ENCODE measurements around the gene SLC51B. TPM values are rescaled to one million over a fixed set of nuclear protein-coding genes. Genes with fewer than 3 reads are reported as not detected.
A peak's percentile ranks its signal among the peaks of the same experiment; 100 is the strongest.
"Not testable (repeated sequence)": the region's sequence is repeated elsewhere in the genome, so short reads cannot be mapped to it uniquely, and the experiment has no call there.

SLC51B gene
- total RNA-seq, 2 experiments from 2014 or later = not detected

DNA sequence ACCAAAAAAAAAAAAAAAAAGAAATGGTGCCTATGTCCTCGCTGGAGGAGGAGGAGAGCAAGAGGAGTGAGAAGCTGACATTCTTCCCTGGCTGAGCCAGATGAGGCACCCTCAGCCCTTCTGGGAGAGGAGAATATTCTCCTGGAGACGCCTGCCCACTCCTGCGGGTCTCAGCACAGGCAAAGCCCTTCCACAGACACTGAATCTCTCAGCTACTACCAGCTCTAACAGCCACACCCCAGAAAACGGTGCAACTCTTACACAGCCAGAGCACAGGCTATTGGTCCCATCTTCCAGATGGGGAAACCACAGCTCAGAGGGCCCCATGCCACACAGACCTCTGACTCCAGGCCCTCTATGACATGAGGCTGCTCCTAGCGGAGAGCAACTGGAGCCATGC lies 16.9 kb downstream of the SLC51B start:
- Mint-ChIP-seq H3K27ac (no peak overlapping the region), H3K9me3 (no peaks in the 10 kb centered on the region), H3K36me3 (no peaks in the 10 kb centered on the region), H3K4me3 (no peak overlapping the region), H3K27me3 (peaks cover 30% of the 10 kb centered on the region), H3K4me1 (no peaks in the 10 kb centered on the region)
- no peak for DNase-seq
- ATAC-seq (ENCODE audit: low read depth) = no peak
- POLR2A ChIA-PET = no interaction called here

DNA sequence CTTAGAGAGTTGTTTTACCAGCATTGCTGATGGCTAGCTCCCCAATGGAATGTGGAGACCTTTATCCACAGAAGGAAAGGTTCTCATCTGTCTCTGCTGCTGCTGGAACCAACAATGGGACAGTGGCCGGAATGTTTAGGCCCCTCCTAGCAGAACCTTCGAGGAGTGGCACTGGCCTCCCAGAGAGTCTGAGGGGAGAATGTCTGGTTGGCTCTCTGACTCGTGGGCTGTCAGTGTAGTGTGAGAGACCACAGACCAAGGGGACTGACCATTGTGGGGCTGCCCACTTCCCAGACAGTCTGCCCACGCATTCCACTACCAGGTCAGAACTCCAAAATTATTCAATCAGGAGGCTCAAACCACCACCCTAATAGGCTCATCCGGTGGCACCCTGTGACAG lies 17.5 kb downstream of the SLC51B start:
- DNase-seq (no peak), ATAC-seq (ENCODE audit: low read depth) (no peak)
- Mint-ChIP-seq H3K9me3 (no peaks in the 10 kb centered on the region), H3K4me3 (no peak overlapping the region), H3K27me3 (peaks cover 31% of the 10 kb centered on the region), H3K36me3 (no peaks in the 10 kb centered on the region), H3K27ac (no peak overlapping the region), H3K4me1 (peaks cover 2% of the 10 kb centered on the region)
- POLR2A ChIA-PET = no interaction called here

DNA sequence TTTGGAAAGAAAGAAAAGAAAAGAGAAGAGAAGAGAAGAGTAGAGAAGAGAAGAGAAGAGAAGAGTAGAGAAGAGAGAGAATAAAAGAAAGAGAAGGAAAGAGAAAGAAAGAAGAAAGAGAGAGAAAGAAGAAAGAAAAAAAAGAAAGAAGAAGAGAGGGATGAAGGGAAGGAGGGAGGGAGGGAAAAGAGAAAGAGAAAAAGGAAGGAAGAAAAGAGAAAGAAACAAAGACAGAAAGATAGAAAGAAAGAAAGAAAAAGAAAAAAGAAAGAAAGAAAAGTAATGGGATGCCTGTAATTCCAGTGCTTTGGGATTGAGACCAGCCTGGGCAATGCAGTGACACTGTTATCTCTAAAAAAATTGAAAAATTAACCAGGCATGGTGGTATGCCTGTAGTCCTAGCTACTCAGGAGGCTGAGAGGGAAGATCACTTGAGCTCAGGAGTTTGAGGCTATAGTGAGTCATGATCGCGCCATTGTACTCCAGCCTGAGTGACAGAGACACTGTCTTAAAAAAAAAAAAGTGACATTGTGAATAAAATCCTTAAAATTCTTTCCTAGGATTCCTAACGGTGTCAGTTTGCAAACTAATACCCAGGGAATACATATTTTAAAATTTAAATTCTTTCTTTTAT lies 20.9 kb downstream of the SLC51B start:
- Mint-ChIP-seq H3K27ac (no peak overlapping the region), H3K27me3 (peaks cover 57% of the 10 kb centered on the region), H3K4me3 (no peak overlapping the region), H3K4me1 (peaks cover 5% of the 10 kb centered on the region), H3K9me3 (no peaks in the 10 kb centered on the region), H3K36me3 (no peaks in the 10 kb centered on the region)
- ATAC-seq (ENCODE audit: low read depth) = no peak
- DNase-seq = no peak
- POLR2A ChIA-PET = no interaction called here

DNA sequence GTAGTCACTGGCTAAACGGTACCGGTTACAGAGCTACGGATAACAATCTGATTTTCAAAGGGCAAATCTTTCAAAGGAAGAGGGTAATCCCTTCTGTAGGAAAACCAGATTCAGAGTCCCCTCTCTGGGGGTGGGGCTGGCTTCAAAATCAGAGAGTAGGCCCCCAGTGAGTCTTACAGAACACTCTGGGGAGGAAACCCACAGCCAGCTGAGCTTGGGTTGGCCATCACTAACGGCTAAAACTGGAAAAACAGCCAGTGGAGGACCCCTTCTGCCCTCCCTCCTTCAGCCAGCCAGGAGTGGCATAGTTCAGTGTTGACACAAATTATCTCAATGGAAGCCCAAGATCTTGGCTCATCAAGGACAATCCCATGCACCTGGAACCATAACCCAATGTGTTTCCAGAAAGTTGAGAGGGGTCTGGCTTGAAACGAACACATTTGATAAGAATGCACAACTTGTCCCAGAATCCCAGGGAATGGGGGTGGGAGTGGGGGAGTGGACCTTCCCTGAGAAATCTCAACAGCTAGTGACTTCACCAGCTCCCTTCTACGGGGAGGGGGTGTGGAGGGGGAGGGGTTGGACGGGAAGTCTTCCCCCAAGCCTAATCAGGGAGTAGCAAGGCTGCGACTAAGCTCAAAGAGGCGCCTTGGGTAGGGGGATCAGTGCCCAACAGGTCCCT lies 21.6 kb downstream of the SLC51B start:
- ATAC-seq (ENCODE audit: low read depth) (no peak), DNase-seq (no peak)
- Mint-ChIP-seq H3K4me3 (peak overlapping the region; percentile 6), H3K27me3 (peaks cover 57% of the 10 kb centered on the region), H3K36me3 (no peaks in the 10 kb centered on the region), H3K4me1 (peaks cover 5% of the 10 kb centered on the region), H3K27ac (no peak overlapping the region), H3K9me3 (no peaks in the 10 kb centered on the region)
- POLR2A ChIA-PET = no interaction called here

DNA sequence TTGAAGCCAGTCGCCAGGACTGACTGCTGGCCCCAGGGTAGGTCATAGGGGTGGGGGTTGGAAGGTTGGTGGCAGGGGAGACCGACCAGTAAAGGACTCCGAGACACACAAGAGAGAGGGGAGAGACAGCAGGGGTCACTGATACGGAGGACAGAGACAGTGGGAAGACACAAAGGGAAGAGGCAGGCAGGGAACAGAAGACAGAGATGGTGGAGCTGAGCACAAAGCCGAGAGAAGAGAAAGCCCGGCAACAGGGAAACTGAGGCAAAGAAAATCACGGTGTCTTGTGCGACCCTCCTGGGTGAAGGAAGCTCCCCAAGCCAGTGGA lies 22.1 kb downstream of the SLC51B start:
- no peaks in the 10 kb centered on the region for H3K9me3 Mint-ChIP-seq
- DNase-seq (no peak), ATAC-seq (ENCODE audit: low read depth) (no peak)
- no peak overlapping the region for H3K27ac Mint-ChIP-seq
- no peaks in the 10 kb centered on the region for H3K36me3 Mint-ChIP-seq
- POLR2A ChIA-PET = no interaction called here
- H3K4me1 Mint-ChIP-seq = peaks cover 5% of the 10 kb centered on the region
- H3K4me3 Mint-ChIP-seq = peak overlapping the region; percentile 6
- peaks cover 54% of the 10 kb centered on the region for H3K27me3 Mint-ChIP-seq

DNA sequence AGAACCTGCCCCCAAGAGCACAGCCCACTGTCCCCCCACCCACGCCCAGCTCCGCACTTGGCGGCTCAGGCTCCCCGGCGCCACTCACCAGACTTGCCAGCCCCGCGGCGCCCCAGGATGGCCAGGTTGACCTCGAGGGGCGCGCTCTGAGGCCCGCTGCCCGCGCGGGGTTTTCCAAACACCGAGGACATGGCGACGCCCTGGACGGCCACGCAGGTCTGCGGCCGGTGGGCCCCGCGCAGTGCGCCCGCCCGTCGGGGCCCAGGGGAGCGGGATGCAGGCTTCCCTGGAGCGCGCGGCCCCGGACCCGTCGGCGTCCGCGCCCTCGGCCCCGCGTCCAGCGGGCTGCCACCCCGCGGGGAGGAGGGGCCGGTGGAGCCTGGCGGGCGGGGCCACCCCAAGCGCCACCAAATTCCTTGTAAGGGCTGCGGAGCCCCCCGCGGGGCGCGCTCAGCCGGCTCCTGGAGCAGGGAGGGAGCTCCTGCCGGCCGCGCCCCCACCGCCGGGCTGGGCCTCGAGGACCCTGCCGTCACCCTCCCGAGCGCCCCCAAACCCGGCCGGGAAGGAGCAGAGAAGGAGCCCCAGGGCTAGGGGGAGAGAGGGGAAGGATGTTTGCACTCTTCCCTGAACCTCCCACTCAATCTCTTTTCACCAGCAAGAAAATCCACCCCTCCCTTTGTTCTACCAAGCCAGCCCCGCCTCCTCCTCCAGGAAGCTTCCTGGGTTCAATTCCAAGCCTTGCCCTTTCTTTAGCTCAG lies 22.6 kb downstream of the SLC51B start, which contains the start of gene RASL12:
TSS of gene RASL12 (minus strand) at position 347 of the 758 bp plus-strand sequence. CDS start at position 191, 156 bp downstream.
- Mint-ChIP-seq H3K27ac (no peak within 1 kb of the TSS), H3K4me1 (peaks cover 5% of the 10 kb centered on the region), H3K27me3 (peaks cover 54% of the 10 kb centered on the region), H3K4me3 (peak within 1 kb of the TSS; percentile 47), H3K9me3 (no peaks in the 10 kb centered on the region), H3K36me3 (no peaks in the 10 kb centered on the region)
- no peak for ATAC-seq (ENCODE audit: low read depth)
- POLR2A ChIA-PET = no interaction called here
- DNase-seq = no peak

DNA sequence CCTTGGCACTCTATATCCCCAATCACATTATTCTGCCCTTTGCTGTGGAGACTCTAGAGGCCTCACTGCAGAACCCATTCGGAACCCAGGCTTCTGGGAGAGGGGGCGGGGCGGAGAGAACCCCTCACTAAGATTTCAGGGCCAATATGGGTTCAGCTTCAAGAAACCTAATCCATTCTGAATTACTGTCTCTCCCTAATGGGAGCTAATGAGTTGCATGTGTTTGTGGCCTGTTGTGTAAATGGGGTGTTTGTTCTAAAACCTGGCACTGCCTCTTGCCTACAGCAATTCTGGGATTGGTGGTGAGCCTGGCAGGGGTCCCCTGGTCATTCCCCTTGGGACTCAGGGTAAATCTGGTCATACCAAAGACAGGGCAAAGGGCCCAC lies 23.2 kb downstream of the SLC51B start:
- DNase-seq = no peak
- H3K4me1 Mint-ChIP-seq = peaks cover 5% of the 10 kb centered on the region
- POLR2A ChIA-PET = no interaction called here
- H3K27ac Mint-ChIP-seq = no peak overlapping the region
- no peak for ATAC-seq (ENCODE audit: low read depth)
- H3K27me3 Mint-ChIP-seq = peaks cover 54% of the 10 kb centered on the region
- no peaks in the 10 kb centered on the region for H3K9me3 Mint-ChIP-seq
- peak overlapping the region; percentile 47 for H3K4me3 Mint-ChIP-seq
- no peaks in the 10 kb centered on the region for H3K36me3 Mint-ChIP-seq

DNA sequence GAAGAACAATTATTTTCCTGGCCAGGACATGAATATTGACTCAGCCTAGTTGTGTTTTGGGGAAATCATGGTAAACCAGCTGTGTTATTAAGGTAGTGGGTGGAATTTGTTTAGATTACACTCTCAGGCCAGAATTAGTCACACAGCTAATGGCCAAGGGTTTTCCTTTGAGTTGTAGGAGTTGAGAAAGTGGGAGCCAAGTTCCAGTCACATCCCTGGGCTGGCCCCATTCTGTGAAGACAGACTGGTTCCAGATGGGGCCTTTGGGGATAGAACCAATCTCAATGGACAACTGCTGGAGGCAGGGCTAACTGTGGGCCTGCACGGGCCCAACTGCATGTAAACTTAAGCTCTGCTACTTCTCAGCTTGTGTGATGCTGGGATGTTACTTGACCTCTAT lies 24.0 kb downstream of the SLC51B start:
- peaks cover 54% of the 10 kb centered on the region for H3K27me3 Mint-ChIP-seq
- H3K36me3 Mint-ChIP-seq = no peaks in the 10 kb centered on the region
- POLR2A ChIA-PET = interaction anchor here (1.1 kb wide), 1 partner anchor 9 kb away, joined by 3 read pairs; no protein-coding TSS in a partner anchor
- no peak for ATAC-seq (ENCODE audit: low read depth)
- H3K27ac Mint-ChIP-seq = no peak overlapping the region
- no peaks in the 10 kb centered on the region for H3K9me3 Mint-ChIP-seq
- no peak for DNase-seq
- peaks cover 5% of the 10 kb centered on the region for H3K4me1 Mint-ChIP-seq
- H3K4me3 Mint-ChIP-seq = no peak overlapping the region

DNA sequence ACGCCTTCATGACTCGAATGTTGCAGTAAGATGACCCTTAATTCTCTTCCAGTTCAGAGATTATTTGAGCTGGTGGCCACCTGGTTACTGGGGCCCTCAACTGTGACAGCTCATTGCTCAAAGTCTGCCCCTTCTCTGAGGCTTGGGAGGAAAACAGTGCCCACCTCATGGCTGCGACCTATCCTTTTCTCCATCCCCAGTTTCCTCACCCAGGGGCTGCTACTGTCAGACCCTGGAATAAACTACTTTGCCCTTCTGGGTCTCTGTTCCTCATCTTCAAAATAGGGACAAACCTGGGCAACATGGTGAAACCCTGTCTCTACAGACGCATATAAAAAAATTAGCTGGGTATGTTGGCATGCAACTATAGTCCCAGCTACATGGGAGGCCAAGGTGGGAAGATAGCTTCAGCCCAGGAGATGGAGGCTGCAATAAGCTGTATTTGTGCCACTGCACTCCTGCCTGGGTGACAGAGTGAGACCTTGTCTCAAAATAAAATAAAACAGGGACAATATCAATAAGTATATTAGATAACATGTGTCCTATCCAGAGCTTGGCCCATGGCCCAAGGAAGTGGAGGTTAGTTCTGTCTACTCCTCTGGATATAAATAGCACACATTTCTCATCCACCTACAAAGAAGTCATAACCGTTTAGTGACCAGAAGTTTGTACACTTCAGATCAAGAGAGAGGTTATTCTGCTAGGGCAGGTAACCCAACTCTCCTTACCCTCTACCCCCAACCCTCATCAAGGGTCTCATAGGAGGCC lies 24.8 kb downstream of the SLC51B start:
- Mint-ChIP-seq H3K27me3 (peaks cover 50% of the 10 kb centered on the region), H3K9me3 (no peaks in the 10 kb centered on the region), H3K4me1 (peaks cover 5% of the 10 kb centered on the region), H3K36me3 (no peaks in the 10 kb centered on the region), H3K4me3 (no peak overlapping the region), H3K27ac (no peak overlapping the region)
- POLR2A ChIA-PET = interaction anchor here (1.1 kb wide), 1 partner anchor 8 kb away, joined by 3 read pairs; no protein-coding TSS in a partner anchor
- no peak for ATAC-seq (ENCODE audit: low read depth)
- no peak for DNase-seq

DNA sequence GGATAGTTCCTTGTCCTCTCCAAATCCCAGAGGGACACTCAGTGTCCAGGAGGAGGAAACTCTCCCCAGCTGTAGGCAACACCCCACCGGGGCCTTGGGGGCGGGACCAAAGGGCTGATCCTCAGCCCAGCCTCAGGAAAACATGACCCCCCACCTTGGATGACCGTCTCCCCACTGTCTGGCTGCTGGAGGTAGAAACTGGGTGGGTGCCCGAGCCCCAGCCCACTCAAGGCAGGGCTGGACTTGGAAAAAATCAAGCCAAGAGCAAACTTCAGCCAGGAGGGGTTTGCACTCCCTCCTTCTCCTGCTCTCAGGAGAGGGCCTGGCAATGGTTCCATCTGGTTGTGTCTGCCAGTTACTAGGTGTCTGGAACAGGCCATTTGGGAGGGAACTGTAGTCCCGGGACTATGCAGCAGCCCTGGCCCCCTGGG lies 26.2 kb downstream of the SLC51B start:
- no peak overlapping the region for H3K4me3 Mint-ChIP-seq
- peaks cover 39% of the 10 kb centered on the region for H3K27me3 Mint-ChIP-seq
- no peak for DNase-seq
- POLR2A ChIA-PET = no interaction called here
- no peak for ATAC-seq (ENCODE audit: low read depth)
- peaks cover 5% of the 10 kb centered on the region for H3K4me1 Mint-ChIP-seq
- H3K36me3 Mint-ChIP-seq = no peaks in the 10 kb centered on the region
- no peak overlapping the region for H3K27ac Mint-ChIP-seq
- no peaks in the 10 kb centered on the region for H3K9me3 Mint-ChIP-seq

DNA sequence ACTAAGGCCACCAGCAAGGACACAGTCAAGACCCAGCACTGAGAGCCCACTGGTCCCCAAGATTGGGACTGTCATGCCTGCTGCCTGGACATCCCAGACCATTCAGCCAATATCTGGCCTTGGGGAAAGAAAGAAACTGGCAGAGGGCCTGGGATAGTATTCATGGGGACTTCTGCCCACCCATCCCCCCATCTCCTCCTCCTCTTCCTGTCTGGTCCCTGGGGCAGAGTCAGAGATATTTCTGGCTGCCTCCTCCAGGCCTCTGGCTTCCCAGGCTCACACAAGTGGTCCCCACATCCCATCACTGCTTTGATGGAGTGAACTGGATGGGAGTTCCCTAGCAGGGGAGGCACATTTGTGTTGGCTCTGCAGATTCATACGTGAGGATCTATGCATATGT lies 26.8 kb downstream of the SLC51B start:
- POLR2A ChIA-PET = no interaction called here
- Mint-ChIP-seq H3K4me3 (no peak overlapping the region), H3K27ac (no peak overlapping the region), H3K36me3 (no peaks in the 10 kb centered on the region), H3K4me1 (peaks cover 5% of the 10 kb centered on the region), H3K27me3 (peaks cover 34% of the 10 kb centered on the region), H3K9me3 (no peaks in the 10 kb centered on the region)
- DNase-seq (no peak), ATAC-seq (ENCODE audit: low read depth) (no peak)

DNA sequence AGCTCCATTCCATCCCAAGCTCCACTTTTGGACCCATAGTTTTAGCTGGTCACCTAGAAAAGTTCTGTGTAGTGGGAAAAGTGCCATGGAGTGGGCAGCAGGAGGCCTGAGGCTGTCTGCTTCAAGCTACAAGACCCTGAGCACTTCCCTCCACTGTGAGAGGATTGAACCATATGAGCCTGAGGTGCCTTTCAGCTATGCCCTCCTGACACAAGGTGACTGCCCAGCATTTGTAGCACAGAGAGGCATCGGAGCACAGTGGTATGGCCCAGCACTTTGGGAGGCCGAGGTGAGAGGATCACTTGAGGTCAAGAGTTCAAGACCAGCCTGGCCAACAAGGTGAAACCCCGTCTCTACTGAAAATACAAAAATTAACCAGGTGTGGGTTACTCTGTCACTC lies 27.4 kb downstream of the SLC51B start:
- Mint-ChIP-seq H3K4me1 (peaks cover 3% of the 10 kb centered on the region), H3K27ac (no peak overlapping the region), H3K9me3 (no peaks in the 10 kb centered on the region), H3K27me3 (peaks cover 31% of the 10 kb centered on the region), H3K4me3 (no peak overlapping the region), H3K36me3 (no peaks in the 10 kb centered on the region)
- POLR2A ChIA-PET = no interaction called here
- no peak for ATAC-seq (ENCODE audit: low read depth)
- no peak for DNase-seq

DNA sequence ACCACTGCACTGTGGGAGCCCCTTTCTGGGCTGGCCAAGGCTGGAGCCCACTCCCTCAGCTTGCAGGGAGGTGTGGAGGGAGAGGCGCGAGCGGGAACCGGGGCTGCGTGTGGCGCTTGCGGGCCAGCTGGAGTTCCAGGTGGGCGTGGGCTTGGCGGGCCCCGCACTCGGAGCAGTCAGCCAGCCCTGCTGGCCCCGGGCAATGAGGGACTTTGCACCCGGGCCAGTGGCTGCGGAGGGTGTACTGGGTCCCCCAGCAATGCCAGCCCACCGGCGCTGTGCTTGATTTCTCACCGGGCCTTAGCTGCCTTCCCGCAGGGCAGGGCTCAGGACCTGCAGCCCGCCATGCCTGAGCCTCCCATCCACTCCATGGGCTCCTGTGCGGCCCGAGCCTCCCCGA lies 29.8 kb downstream of the SLC51B start:
- DNase-seq; H3K4me1 Mint-ChIP-seq; POLR2A ChIA-PET; H3K36me3 Mint-ChIP-seq; ATAC-seq (ENCODE audit: low read depth); H3K9me3 Mint-ChIP-seq; H3K27ac Mint-ChIP-seq; H3K4me3 Mint-ChIP-seq: not testable (repeated sequence)
- H3K27me3 Mint-ChIP-seq = peaks cover 28% of the 10 kb centered on the region

Data from activated naive CD8-positive, alpha-beta T cell treated with anti-CD3 and anti-CD28 coated beads, Interleukin-2, amount 10 ng/mL, durations not matched to agents 7 days and 5 days (primary cell).